Measurements from ENCODE around the gene ITSN2.
A peak's percentile ranks its signal among the peaks of the same experiment; 100 is the strongest.
"Not testable (repeated sequence)": the region's sequence is repeated elsewhere in the genome, so short reads cannot be mapped to it uniquely, and the experiment has no call there.

ITSN2 gene

DNA sequence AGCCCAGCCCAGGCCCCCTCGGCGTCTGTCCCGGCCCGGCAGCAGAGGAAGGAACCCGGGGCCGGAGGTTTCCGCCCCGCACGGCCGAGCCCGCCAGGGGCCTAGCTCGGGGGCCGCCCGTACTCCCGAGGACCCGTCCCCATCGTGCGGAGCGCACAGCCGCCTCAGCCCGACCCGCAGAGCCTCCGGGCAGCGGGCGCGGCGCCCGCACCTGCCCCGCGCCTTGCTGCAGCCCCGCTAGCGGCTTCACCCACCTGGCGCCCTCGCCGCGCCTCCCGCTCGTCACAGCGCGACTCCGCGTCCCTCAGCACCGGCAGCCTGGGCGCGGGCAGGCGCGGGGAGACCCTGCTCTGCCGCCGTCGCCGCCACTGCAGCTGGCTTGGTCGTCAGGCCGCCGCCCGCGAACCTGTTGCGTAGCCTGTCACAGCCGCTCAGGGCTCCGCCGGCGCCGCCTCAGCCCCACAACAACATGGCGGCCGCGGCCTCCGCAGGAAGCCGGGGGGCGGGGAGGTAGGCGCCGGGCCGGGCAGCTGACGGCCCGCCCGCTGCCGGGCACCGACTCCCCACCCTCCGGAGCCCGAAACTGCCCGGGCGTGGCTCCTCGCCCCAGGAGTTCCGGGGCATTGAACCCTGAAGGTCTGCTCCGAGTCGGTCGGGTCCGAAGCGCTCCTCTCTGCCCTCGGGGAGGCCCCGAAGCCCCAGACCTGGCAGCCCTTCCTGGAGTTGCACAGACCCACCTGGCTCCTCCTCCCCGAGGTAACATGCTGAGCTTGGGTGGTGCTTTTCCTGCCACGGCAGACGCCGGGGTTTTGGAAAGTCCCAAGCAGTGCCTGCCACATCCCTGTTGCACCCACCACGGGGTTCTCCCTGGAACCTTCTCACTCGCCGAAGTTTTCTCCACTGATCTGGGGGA, at the start of gene ITSN2:
Gene ITSN2 (minus strand): TSS at position 487 of the 913 bp plus-strand sequence. CDS start 32,454 bp downstream, outside the sequence.
- DNase-seq (ENCODE audit: low read depth, low spot score), result peak; percentile 60

DNA sequence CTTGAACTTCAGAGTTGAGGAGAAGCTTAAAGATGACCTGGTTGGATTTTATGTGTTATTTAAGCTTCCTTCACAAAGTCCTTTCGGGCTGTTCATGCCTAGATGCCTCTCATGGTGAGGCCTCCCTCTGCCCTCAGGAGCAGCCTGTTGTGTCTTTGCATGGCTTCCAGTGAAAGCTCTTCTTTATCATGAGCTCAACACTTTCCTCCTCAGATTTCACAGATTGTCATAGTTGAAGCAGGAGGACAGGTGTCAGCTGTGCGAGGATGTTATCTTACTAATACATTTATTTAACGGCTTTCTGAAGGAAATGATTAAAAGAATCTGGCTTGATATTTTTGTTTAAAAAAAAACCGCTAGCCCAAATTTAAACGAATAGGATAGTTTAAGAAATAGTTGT, 48.8 kb upstream of the ITSN2 start:
- DNase-seq (ENCODE audit: low read depth, low spot score), result no peak

DNA sequence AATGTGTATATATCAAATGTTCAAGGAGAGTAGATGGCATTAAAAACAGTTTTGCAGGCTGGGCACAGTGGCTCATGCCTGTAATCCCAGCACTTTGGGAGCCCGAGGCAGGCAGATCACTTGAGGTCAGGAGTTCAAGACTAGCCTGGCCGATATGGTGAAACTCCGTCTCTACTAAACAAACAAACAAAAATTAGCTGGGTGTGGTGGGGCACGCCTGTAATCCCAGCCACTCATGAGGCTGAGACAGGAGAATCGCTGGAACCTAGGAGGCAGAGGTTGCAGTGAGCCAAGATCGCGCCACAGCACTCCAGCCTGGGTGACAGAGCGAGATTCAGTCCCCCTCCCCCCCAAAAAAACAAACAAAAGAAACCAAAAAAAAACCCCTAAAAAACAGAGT, 48.4 kb upstream of the ITSN2 start:
- DNase-seq (ENCODE audit: low read depth, low spot score), result not testable (repeated sequence)

DNA sequence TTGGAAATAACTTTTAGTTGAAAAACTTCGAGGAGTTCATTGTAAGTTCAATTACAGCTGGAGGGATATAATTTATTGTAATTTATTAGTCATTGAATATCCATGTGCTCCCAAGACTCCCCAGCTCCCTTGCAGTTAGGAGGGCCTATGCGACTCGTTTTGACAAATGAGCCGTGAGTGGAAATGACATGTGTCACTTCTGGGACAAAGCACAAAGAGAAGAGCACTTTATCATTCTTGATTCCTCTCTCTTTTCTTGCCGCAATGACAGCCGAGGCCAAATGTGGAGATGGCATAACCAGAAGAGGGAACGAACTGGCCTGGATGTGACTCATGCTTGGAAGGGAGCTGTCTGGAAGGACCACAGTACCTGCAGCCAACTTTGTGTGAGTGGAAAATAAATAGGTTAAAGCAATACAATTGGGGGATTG, 44.2 kb upstream of the ITSN2 start:
- DNase-seq (ENCODE audit: low read depth, low spot score), result no peak

DNA sequence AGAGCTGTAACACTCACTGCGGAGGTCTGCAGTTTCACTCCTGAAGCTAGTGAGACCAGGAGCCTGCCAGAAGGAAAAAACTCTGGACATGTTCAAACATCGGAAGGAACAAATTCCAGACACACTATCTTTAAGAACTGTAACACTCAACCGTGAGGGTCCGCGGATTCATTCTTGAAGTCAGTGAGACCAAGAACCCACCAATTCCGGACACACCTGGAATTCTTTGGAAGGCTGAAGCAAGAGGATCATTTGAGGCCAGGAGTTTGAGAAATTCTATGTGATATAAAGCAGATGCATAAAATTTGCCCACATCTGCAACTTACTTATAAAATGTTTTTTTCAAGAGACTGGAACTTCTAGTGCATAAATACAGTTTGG, 43.5 kb upstream of the ITSN2 start:
- no peak for DNase-seq (ENCODE audit: low read depth, low spot score)

DNA sequence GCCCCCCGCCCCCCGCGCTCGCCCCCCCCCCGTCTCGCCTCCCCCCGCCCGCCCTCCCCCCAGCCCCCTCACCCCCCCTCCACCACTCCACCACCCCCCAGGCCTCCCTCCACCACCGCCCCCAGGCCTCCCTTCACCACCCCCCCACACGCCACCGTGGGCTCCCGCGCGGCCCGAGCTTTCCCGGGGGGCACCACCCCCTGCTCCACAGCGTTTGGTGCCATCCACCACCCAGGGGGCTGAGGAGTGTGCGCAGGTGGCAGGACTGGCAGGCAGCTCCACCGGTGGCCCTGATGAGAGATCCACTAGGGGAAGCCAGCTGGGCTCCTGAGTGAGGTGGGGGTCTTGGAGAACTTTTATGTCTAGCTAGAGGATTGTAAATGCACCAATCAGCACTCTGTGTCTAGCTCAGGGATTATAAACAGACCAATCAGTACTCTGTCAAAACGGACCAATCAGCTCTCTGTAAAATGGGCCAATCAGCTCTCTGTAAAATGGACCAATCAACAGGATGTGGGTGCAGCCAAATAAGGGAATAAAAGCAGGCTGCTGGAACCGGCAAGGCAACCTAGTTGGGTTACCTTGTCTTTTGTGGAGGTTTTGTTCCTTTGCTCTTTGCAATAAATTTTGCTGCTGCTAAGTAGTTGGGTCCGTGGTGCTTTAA, 43.0 kb upstream of the ITSN2 start:
- no peak for DNase-seq (ENCODE audit: low read depth, low spot score)

DNA sequence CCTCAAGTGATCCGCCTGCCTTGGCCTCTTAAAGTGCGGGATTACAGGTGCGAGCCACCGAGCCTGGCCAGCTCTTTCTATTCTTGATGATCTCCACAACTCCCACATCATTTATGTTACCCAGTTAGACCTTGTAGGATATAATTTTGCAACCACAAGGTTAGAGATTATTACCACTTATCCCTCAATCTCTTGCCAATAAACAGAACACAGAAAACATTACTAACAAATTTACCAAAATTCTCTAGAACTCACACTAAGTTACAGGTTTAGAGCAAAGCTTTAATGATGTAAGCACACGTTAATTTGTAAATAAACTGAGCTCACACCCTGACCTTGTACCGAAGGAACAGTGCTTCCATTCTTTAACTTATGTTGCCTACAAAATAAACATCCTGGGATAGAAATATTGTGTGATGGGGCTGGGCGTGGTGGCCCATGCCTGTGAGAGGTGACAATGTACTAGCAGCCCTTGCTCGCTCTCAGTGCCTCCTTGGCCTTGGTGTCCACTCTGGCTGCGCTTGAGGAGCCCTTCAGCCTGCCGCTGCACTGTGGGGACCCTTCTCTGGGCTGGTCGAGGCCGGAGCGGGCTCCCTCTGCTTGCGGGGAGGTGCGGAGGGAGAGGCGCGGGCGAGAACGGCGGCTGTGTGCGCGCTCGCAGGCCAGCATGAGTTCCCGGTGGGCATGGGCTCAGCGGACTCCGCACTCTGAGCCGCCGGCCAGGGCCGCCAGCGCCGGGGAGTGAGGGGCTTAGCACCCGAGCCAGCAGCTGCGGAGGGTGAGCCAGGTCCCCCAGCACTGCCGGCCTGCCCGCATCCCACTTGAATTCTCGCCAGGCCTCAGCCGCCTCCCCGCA, 42.1 kb upstream of the ITSN2 start:
- DNase-seq (ENCODE audit: low read depth, low spot score), result no peak

DNA sequence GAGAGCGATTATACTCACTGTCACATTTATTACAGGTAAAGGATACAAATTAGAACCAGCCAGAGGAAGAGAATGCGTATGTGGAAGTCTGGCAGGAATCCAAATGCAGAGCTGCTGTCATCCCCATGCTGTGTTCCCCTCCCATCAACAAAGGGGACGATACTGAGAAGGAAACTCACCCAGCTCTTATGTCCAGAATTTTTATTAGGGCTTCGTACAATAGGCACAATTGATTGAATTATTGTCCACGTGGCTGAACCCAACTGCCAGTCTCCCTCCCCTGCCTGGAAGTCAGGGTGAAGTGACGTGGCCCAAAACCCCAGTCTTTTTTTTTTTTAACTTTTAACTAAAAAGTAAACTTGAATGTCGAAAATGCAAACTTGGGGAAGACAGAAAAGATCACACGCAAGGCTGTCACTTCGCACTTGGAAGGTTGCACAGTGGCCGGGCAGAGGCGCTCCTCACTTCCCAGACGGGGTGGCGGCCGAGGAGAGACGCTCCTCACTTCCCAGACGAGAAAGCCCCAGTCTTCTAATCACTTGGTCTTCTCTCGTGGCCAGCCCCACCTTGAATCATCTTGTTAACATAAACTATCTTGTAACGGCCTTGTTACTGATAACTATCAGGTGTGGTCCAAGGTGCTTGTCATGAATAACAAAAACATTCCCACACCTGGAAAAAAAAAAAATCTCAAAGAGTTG, 40.0 kb upstream of the ITSN2 start:
- no peak for DNase-seq (ENCODE audit: low read depth, low spot score)

DNA sequence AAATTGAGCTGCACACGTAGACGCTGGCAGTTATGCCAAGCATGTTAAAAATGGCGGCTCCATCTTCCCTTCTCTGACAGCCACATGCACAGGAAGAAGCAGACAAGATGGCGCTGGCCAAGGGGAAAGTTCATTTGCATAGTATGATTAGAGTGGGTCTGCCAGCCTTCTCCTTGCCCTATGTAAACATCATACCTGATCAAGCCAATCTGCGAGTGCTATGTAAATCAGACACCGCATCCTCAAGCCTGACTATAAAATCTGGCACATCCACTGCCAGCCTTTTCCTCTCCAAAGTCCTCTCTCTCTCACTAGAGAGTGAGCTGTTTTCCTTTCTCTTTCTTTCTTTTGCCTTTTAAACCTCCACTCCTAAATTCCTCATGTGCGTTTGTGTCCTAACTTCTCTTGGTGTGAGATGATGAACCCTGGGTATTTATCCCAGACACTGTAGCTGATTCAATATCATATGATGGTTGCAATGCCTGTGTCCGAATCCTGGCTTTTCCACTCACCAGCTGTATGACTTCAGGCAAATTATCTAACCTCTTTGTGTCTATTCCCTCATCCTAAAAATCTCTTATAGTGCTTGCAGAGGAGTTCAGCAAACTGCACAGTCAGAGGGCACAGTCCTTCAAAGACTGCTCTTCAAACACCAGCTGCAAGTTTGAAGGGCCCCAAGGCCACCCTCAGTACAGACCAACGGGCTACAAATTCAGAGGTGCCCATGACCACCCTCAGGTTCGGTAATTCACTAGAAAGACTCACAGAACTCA, 39.3 kb upstream of the ITSN2 start:
- no peak for DNase-seq (ENCODE audit: low read depth, low spot score)

DNA sequence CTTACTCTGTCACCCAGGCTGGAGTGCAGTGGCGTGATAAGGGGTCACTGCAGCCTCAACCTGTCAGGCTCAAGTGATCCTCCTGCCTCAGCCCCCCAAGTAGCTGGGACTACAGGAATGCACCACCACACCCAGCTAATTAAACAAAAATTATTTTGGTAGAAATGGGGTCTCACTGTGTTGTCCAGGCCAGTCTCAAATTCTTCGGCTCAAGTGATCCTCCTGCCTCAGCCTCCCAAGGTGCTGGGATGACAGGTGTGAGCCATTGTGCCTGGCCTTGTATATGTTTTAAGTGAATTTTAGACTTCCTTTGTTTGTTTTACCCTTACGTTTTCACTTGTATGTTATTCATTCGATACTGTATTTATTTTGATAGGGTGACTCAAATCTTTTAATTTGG, 34.7 kb upstream of the ITSN2 start:
- no peak for DNase-seq (ENCODE audit: low read depth, low spot score)

DNA sequence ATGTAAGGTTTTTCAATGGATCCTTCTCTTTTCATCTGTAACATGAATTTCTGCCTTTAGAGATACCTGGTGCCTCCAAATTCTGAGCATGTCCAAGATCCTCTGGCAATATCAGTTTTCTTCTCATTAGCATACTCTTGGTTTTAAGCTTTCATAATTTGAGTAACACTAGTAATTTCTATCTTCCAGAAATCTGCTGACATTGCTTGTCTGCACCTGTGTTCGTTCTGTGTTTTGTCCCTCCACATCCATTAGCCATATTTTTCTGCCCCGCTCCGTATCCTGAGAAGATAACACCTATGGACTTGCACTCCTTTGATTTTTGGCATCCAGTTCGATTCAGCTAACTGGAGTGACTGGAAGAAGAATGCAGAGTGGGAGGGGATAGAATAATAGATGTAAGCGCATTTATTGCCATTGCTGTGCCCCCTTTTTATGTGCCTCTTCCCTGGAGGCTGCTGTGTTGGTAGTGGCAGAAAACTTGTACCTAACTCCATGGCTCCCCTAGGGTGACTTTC, 32.3 kb upstream of the ITSN2 start:
- no peak for DNase-seq (ENCODE audit: low read depth, low spot score)

DNA sequence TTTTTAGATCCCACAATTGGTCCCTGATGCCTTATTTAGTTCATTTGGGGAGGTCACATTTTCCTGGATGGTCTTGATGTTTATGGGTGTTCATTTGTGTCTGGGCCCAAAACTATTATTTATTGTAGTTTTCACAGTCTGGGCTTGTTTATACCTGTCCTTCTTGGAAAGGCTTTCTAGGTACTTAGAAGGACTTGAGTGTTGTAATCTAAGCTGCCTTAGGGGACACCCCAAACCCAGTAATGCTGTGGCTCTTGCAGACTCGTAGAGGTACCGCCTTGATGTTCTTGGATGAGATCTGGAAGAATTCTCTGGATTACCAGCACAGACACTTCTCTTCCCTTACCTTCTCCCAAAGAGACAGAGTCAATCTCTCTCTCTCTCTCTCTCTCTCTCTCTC, 25.0 kb upstream of the ITSN2 start:
- DNase-seq (ENCODE audit: low read depth, low spot score), result no peak

DNA sequence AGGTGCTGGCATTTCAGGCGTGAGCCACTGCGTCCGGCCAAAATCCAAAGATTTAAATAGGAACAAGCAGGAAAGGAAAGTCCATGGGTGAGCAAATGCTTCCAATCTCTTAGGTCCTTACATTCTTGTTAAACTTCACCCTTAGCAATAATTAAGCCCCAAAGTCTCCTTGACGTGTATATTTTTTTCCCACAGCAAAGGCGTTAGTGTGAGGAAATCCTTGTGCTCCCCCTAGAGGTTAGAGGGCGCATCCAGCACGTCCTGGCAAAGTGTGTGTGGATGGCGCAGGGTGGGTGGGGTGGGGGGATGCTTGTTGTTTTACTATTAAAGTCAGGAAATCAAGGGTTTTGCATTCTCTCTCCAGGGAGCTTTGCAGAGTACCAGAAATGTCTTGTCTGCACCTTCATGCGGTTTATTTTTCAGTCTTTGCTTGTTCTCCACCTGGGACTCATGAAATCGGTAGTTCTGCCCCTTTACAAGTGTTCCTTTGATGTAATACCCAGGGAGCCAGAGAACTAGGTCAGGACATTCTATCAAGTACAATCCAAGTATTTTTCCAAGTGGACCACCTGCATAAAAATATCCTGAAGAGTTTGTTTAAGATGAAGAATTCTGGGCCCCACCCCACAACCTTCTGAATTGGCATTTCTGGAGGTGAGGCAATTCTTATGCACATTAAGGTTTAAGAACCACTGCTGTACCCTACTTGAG, 22.2 kb upstream of the ITSN2 start:
- peak; percentile 40 for DNase-seq (ENCODE audit: low read depth, low spot score)

DNA sequence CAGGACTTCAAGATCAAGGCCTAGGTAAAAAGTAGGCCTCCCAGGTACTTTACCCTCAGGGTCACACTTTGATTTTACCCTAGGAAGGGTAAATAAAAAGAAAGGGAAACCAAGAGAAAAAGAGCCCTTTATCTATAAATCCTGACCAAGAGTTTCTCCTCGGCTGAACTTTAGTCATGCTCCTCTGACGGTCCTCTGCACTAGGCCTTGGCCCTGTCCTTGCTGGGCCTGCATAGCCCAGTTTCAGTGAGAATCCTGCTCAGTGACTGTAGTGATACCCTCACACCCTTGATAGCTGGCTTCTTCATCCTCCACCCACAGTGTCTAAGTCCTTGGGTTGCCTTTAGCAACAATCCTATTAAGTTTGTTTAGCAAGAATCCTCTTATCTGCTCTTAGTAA, 20.5 kb upstream of the ITSN2 start:
- no peak for DNase-seq (ENCODE audit: low read depth, low spot score)

DNA sequence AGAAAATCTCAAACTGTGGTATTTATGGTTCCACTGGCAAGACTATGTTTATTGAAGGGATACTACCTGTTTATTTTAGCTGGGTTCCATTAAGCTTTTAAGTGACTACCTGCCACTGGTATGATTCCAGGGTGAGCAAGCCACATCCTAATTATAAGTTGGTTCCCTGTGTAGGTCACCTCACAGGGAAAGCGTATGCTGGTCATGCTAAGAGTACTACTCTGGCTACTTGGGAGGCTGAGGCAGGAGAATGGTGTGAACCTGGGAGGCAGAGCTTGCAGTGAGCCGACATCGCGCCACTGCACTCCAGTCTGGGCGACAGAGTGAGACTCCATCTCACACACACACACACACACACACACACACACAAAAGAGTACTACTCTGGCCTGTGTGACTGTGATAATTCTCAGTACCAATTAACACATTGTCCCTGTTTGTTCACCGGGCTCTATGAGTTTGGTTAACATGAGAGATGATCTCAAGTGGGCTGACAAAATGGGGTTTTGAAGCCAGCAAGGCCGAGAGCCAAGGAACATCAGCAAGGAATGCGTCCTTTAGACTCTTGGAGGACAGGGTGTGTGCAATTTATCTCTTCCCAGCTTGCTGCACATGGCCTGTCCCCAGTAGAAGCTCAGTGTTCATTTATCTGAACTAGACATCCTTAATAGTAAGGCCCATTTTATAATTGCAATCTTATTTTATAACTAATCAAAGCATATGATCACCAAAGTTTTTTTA, 15.2 kb upstream of the ITSN2 start:
- DNase-seq (ENCODE audit: low read depth, low spot score), result no peak

DNA sequence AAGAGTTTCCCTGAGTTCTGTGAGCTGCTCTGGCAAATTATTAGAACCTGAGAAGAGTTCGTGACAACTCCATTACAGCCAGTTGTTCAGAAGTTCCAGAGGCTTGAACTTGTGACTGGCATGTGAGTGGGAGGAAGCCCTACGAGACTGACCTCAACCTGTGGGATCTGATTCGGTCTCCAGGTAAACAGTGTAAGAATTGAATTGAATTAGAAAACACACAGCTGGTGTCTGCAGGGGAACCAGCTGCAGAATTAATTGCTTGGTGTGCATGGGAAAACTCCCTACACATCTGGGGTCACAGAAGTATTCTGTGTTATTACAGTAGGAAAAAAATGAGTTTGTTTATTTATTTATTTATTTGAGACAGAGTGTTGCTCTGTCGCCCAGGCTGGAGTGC, 14.0 kb upstream of the ITSN2 start:
- no peak for DNase-seq (ENCODE audit: low read depth, low spot score)

DNA sequence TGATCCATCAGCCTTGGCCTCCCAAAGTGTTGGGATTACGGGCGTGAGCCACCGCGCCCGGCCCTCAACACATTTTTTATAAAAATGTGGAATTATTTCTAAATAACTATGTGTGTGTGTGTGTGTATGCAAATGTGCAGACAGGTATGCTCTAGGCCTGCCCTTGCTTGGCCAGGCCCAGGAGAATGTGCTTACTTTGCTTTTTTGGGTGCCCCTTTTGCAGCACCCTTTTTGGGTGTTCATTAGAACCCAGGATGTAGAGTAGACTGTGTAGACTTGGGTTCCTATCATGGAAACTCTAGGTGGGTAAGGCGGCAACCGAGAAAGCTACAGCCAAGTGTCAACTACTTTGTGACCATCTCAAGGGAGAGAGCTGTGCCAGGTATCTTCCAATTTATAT, 11.7 kb upstream of the ITSN2 start:
- DNase-seq (ENCODE audit: low read depth, low spot score), result no peak

DNA sequence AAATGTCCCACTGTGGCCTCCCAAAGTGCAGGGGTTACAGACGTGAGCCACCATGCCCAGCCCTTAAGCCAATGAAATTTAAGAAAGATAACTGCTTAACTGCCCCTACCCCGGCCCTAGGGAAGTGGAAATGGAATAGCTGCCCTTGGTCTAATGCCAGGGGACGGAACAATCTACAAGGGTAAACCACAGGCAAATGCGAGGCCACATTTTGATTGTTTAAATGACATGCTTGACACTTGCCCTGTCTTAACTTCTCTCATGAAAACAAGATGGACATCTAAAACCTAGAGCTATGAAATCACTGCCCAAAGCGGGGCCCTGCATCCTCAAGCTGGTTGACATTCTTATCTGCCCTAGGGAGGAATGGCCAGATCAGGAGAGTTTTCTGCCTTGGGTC, 5.5 kb upstream of the ITSN2 start:
- no peak for DNase-seq (ENCODE audit: low read depth, low spot score)

DNA sequence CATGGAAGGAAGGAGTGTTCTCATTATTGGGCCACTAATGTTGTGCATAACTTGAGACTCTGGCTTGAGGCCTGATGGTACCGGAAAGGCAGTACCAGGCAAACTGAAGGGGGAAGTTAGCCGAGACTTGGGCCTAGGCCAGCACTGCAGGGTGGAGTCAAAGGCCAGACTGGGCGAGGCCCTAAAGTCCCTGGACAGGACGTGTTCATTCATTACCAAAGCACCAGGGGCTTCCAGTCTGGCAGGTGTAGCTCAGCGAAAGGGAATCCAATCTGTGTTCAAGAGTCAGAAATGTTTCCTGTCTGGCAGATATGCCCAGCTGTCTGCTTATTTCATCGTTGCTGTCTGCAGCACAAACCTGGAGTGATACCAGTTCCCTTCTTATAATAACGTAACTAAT, 4.7 kb upstream of the ITSN2 start:
- no peak for DNase-seq (ENCODE audit: low read depth, low spot score)

Measured in activated CD4-positive, CD25-positive, alpha-beta regulatory T cell treated with anti-CD3 and anti-CD28 coated beads, Interleukin-2, amount 50 U/mL, for 16 hours (primary cell).